Endothelial cell of coronary artery (primary cell): Measurements from ENCODE around the gene NINJ2. TPM values are rescaled to one million over a fixed set of nuclear protein-coding genes. Genes with fewer than 3 reads are reported as not detected.

ENCODE experiments used
- total RNA-seq: library from RNA; depleted of rRNA; stranded (reverse); fragments of >200 nt; gene quantifications from 2 replicates; pipeline ENCODE4 v1.2.3, GENCODE V29; 2014

NINJ2 gene, protein sequence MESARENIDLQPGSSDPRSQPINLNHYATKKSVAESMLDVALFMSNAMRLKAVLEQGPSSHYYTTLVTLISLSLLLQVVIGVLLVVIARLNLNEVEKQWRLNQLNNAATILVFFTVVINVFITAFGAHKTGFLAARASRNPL
- total RNA-seq, result 0.28 and 0.90 TPM in 2 replicates

DNA sequence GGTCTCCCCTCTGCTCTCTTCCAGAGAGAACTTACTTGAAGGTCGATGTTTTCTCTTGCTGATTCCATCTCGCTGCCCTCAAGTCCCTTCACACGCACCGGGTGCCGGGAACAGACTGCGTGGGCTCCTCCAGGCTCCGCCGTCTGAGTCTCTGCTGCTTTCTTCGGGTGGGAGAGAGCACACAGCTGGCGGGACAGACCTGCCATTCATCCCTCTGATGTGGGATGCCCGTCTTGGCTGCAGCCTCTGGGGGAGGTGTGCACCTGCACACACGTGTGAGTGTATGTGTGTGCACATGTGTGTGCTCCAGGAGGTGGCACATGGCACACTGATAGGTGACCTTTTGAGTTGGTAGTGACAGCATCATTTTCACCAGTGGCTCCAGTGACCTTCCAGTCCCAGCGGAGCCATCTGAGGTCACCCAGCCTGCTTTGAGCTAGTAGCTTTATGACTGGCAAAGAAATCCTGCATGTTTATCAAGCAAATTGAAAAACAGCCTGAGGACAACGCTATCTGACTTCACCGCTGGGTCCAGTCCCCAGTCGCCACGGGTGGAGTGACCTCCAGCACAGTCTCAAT, at the start of gene NINJ2:
TSS of gene NINJ2 (minus strand) at position 153 of the 579 bp plus-strand sequence. CDS start at position 68, 85 bp downstream.

Other genes starting within 250 kb of the NINJ2 start
- not detected in 2 replicates for gene B4GALNT3, start 203.5 kb downstream of the NINJ2 start, total RNA-seq
- 49.0 and 86.5 TPM in 2 replicates for gene WNK1, start 89.1 kb upstream of the NINJ2 start, total RNA-seq